OCI-M2 (cell line): Measurements from ENCODE around the gene CD3E.
"Not testable (repeated sequence)": the region's sequence is repeated elsewhere in the genome, so short reads cannot be mapped to it uniquely, and the experiment has no call there.

Experiments
- DNase-seq: peaks from one replicate; lab custom pipeline; 2025; ENCODE audit not compliant: unreplicated experiment; lab: John Stamatoyannopoulos, UW

The CD3E gene

GRCh38 chr11:118290923-118291322 is 13.6 kb upstream of the CD3E start:
- no peak for DNase-seq

DNA sequence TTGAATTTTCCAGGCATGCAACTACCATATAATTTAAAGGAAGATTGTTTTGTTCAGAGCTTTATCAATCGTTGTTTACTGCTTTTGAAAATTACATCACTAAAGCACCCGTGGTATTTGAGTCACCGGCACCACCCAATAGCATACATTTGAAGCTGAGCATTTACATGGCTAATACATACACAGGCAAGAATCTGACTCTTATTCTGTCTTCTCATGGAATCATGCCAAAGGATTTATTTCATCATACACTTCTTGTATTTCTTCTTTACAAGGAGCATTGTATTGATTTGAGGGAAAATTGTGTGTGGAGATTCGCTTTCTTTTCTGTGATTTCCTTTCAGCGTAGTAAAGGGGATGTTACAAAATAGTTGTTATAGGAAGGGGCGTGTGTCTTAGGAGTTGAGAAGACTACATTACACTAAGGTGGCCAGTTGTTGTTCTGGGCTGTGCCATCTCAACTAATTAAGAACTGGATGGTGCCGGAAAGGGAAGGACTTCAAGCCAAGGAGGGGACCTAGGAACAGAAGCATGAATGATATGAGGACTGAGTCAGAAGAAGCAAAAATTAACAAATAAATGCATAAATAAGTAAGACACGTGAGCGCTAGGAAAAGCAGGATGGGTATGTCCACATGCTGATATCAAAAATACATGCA is 12.9 kb upstream of the CD3E start:
- no peak for DNase-seq

DNA sequence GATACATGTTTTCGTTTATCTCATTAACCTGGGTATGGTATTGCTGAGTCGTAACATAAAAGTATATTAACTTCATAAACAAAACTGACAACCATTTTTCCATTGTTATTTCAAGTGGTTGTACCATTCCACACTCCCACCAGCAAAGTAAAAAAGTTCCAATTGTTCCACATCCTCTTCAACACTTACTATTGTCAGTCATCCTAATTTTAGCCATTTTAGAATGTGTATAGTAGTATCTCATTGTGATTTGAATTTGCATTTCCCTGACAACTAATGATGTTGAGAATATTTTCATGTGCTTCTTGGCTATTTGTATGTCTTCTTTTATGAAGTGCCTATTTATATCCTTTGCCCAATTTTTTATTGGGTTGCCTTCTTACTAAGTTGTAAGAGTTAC is 10.5 kb upstream of the CD3E start:
- no peak for DNase-seq

- no peak for DNase-seq
Observed at GRCh38 chr11:118295199-118295598, 9.3 kb upstream of the CD3E start.

GRCh38 chr11:118295815-118296454 is 8.6 kb upstream of the CD3E start:
- DNase-seq, result no peak

- no peak for DNase-seq
Observed at GRCh38 chr11:118301600-118302195, 2.8 kb upstream of the CD3E start.

GRCh38 chr11:118304227-118304567 is 333 bp upstream of the CD3E start:
- DNase-seq, result no peak

DNA sequence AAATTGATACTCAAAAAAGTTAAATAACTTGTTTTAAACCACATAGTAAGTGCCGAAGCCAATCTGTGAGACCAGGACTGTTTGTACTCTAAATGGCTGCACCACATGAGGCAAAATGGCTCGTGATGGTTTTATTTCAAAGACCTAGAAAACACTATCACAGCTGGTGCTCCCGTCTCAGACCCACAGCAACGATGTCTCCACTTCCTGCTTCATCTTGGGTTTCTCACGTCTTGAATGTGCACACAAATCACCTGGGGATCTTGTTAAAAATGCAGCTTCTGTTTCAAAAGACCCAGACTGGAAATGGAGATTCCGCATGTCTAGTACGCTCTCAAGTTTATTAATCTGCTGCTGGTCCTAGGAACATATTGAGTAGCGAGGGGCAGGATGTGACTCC is 1.2 kb downstream of the CD3E start:
- no peak for DNase-seq

- DNase-seq, result no peak
Observed at GRCh38 chr11:118306556-118306955, 2.0 kb downstream of the CD3E start.

DNA sequence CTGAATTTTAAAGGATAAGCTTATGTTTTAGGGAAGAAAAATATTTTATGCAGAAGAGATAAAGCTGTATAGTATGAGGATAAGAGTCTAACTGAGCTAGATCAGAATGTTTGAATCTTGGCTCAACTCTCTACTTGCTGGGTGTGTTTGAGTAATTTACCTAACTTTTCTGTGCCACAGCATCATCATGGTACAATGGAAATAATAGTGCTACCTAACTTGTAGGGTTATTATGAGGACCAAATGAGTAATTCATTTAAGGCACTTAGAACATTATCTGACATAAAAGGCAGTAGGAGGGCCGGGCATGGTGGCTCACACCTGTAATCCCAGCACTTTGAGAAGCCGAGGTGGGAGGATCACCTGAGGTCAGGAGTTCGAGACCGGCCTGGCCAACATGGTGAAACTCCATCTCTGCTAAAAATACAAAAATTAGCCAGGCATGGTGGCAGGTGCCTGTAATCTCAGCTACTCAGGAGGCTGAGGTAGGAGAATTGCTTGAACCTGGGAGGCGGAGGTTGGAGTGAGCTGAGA is 4.5 kb downstream of the CD3E start:
- DNase-seq, result not testable (repeated sequence)

- no peak for DNase-seq
Observed at GRCh38 chr11:118310271-118310670, 5.7 kb downstream of the CD3E start.

GRCh38 chr11:118310781-118311485 is 6.4 kb downstream of the CD3E start:
- no peak for DNase-seq

- DNase-seq, result no peak
Observed at GRCh38 chr11:118311518-118311917, 7.0 kb downstream of the CD3E start.

DNA sequence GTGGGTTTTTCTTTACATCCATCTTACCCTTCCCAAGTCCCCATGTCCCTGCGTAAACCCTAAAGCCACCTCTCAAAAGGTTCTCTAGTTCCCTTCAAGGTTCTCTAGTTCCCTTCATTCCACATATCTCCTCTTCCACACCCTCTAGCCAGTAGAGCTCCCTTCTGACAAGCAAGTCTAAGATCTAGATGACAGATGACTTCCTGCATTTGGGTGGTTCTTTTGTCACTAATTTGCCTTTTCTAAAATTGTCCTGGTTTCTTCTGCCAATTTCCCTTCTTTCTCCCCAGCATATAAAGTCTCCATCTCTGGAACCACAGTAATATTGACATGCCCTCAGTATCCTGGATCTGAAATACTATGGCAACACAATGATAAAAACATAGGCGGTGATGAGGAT is 7.8 kb downstream of the CD3E start:
- no peak for DNase-seq

GRCh38 chr11:118313242-118313641 is 8.7 kb downstream of the CD3E start:
- DNase-seq, result no peak

- no peak for DNase-seq
Observed at GRCh38 chr11:118314988-118315411, 10.5 kb downstream of the CD3E start.

DNA sequence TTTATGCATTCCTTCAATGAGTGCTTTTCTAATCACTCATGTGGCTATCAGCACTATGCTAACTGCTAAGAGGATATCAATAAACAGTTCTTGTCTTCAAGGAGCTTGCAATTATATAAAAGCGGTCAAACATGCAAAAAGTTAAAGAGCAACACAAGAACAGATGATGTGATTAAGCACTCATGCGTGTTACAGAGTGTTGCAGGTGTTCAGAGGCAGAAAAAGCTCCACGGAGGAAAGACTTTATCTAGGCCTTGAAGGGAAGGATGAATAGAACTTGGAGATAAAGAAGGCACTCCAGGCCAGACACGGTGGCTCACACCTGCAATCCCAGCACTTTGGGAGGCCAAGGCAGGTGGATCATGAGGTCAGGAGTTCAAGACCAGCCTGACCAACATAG is 13.6 kb downstream of the CD3E start:
- DNase-seq, result no peak

GRCh38 chr11:118318581-118319336 is 14.2 kb downstream of the CD3E start:
- DNase-seq, result no peak

- DNase-seq, result no peak
Observed at GRCh38 chr11:118319337-118319707, 14.8 kb downstream of the CD3E start.

DNA sequence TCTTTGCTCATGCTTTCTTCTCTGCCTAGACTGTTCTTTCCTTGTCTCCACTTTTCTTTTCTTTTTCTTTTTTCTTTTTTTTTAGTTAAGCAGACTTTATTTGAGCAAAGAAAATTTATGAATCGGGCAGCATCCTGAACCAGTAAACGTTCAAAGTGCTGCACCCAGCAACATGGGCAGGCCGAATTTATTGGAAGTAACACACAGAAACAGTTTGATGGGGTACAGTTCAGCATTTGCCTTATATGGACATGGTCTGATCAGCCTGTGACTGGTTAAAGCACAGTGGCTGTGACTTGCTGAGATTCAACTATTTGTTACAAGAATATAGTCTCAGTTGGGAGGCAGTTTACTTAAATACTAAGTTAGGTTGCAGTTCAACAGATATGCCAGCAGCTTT is 16.0 kb downstream of the CD3E start:
- no peak for DNase-seq
